Kidney (tissue), 14 donors: ENCODE results near the gene ZNF512B. TPM values are rescaled to one million over a fixed set of nuclear protein-coding genes. Genes with fewer than 3 reads are reported as not detected.
"Not testable (repeated sequence)": the region's sequence is repeated elsewhere in the genome, so short reads cannot be mapped to it uniquely, and the experiment has no call there.

ENCODE experiments used
- DNase-seq, 5 donors: peaks; one replicate each; pipeline ENCODE4 v3.0.0-alpha.2; 2013 to 2020
- FAIRE-seq: peaks from 2 replicates; lab custom pipeline; 2012; peaks lifted over from hg19 to GRCh38; lab: Jason Lieb, UNC
- H3K27ac ChIP-seq, 2 donors: one replicate each; pipeline ENCODE4 v1.7.0; 2013; ENCODE audit warnings: low read depth in 2 of 2, low read length in 2 of 2, inconsistent platforms in 1 of 2
- H3K27me3 ChIP-seq: one replicate; pipeline ENCODE4 v1.7.1; 2013; ENCODE audit warnings: low read length, inconsistent platforms; ENCODE audit not compliant: control insufficient read depth, insufficient read depth
- H3K36me3 ChIP-seq, 3 donors: one replicate each; pipeline versions ENCODE4 v1.7.0 to v1.7.1; 2013; ENCODE audit warnings: low read length in 3 of 3, control low read depth in 1 of 3, inconsistent platforms in 1 of 3; ENCODE audit not compliant: insufficient read depth in 3 of 3, control insufficient read depth in 2 of 3
- H3K4me1 ChIP-seq, 3 donors: one replicate each; pipeline versions ENCODE4 v1.7.0 to v1.7.1; 2013; ENCODE audit warnings: low read length in 3 of 3, inconsistent platforms in 1 of 3, low read depth in 1 of 3; ENCODE audit not compliant: control insufficient read depth in 2 of 3, insufficient read depth in 2 of 3
- H3K4me3 ChIP-seq, 3 donors: one replicate each; pipeline versions ENCODE4 v1.7.0 to v1.8.1; 2013; ENCODE audit warnings: low read length in 3 of 3, control low read depth in 1 of 3, inconsistent platforms in 1 of 3
- H3K9ac ChIP-seq, 3 donors: one replicate each; pipeline versions ENCODE4 v1.7.0 to v1.7.1; 2013; ENCODE audit warnings: low read length in 3 of 3, control low read depth in 1 of 3, inconsistent platforms in 1 of 3
- H3K9me3 ChIP-seq, 3 donors: one replicate each; pipeline versions ENCODE4 v1.7.0 to v1.7.1; 2013; ENCODE audit warnings: low read length in 3 of 3, control low read depth in 1 of 3, inconsistent platforms in 1 of 3; ENCODE audit not compliant: control insufficient read depth in 2 of 3, insufficient read depth in 1 of 3
- CTCF ChIP-seq: IDR thresholded peaks from 3 replicates; pipeline ENCODE4 v1.5.1; 2012; ENCODE audit warnings: mild to moderate bottlenecking, moderate library complexity, borderline replicate concordance; ENCODE audit not compliant: insufficient read depth; ENCODE audit errors: extremely low read depth
- intact Hi-C: fragments of 100-400 bp; cut with DNase I; formaldehyde crosslinking; loops from one replicate; pipeline ENCODE4 v1.11.1; 2022
- polyA plus RNA-seq: library from polyadenylated mRNA; stranded (reverse); fragments of 350-450 nt; fragmentation: Illumina TruSeq; extraction: RNeasy Lipid Tissue Mini Kit (QIAGEN cat#74804); gene quantifications from one replicate; pipeline ENCODE4 v1.2.3, GENCODE V29; 2014; ENCODE audit warnings: low read depth, low replicate concordance; ENCODE audit not compliant: insufficient read depth
- total RNA-seq: library from RNA; stranded (reverse); fragmentation: NEBNext Ultra II Directional; extraction: Animal tissue kit (Norgen Biotek cat#: 25700); gene quantifications from one replicate; pipeline ENCODE4 v1.2.1, GENCODE V29; 2021
- donor health status: control.
- donor health status: control.
- donor health status: control.
- donor health status: control.
- donor health status: control.
- donor health status: DM: yes; HTN: yes; CAD: no.
- donor health status: Normal renal cell carcinoma (clear cell type).

ZNF512B gene
- total and polyA plus RNA-seq, 2 donors from 2014 or later: 8.6 to 19.2 TPM

GRCh38 chr20:63961664-63962425 lies 7.9 kb downstream of the ZNF512B start:
- TF ChIP-seq CTCF: no peak
- peaks cover 5 to 14% (median 13%) of the 10 kb centered on the region in 3 donors for H3K36me3 ChIP-seq
- H3K27me3 ChIP-seq: no peaks in the 10 kb centered on the region
- no peak overlapping the region for H3K9ac ChIP-seq
- intact Hi-C loops: no loop called here
- peak in 1 of 5 donors; percentile 59 for DNase-seq
- peaks cover 0 to 3% (median 0%) of the 10 kb centered on the region in 3 donors for H3K4me1 ChIP-seq
- no peak overlapping the region for H3K27ac ChIP-seq
- no peaks in the 10 kb centered on the region for H3K9me3 ChIP-seq
- no peak for FAIRE-seq
- no peak overlapping the region for H3K4me3 ChIP-seq

GRCh38 chr20:63960654-63961621 lies 8.8 kb downstream of the ZNF512B start:
- H3K9me3 ChIP-seq, H3K27ac ChIP-seq, H3K9ac ChIP-seq, FAIRE-seq, intact Hi-C loops, H3K4me3 ChIP-seq, H3K4me1 ChIP-seq, H3K36me3 ChIP-seq, H3K27me3 ChIP-seq: not testable (repeated sequence)
- DNase-seq: peak in 1 of 5 donors; percentile 70

- Histone ChIP-seq H3K4me3 (no peak overlapping the region), H3K9me3 (no peaks in the 10 kb centered on the region), H3K27me3 (no peaks in the 10 kb centered on the region), H3K4me1 (peaks cover 0 to 8% (median 0%) of the 10 kb centered on the region in 3 donors), H3K36me3 (peaks cover 0 to 9% (median 7%) of the 10 kb centered on the region in 3 donors), H3K9ac (no peak overlapping the region), H3K27ac (no peak overlapping the region)
- peak in 1 of 5 donors; percentile 73 for DNase-seq
- no peak for FAIRE-seq
- intact Hi-C loops: no loop called here
- no peak for TF ChIP-seq CTCF
These were observed 10.0 kb downstream of the ZNF512B start for GRCh38 chr20:63959699-63960075.
